Prostate gland (tissue), 2 donors: ENCODE data around the gene SEC14L3.

ENCODE experiments used
- POLR2A ChIP-seq: fragments of 450-650 bp; IDR thresholded peaks from one replicate; pipeline ENCODE4 v1.6.1; 2016; ENCODE audit warnings: antibody characterized with exemption, mild to moderate bottlenecking
- TF ChIP-seq, protein P1 (sequence below), 4 experiments: fragments of 200-600 bp in 2 of 4; fragments of 450-650 bp in 2 of 4; sonication (generic) in 2 of 4; IDR thresholded peaks; 1 replicate in 3 of 4; 2 replicates in 1 of 4; pipeline ENCODE4 v1.5.1; 2016 to 2019; ENCODE audit warnings: antibody characterized with exemption in 4 of 4, mild to moderate bottlenecking in 2 of 4, moderate library complexity in 2 of 4

GRCh38 chr22:30425327-30425615 lies 46.5 kb downstream of the SEC14L3 start:
- TF ChIP-seq, protein P1, sequence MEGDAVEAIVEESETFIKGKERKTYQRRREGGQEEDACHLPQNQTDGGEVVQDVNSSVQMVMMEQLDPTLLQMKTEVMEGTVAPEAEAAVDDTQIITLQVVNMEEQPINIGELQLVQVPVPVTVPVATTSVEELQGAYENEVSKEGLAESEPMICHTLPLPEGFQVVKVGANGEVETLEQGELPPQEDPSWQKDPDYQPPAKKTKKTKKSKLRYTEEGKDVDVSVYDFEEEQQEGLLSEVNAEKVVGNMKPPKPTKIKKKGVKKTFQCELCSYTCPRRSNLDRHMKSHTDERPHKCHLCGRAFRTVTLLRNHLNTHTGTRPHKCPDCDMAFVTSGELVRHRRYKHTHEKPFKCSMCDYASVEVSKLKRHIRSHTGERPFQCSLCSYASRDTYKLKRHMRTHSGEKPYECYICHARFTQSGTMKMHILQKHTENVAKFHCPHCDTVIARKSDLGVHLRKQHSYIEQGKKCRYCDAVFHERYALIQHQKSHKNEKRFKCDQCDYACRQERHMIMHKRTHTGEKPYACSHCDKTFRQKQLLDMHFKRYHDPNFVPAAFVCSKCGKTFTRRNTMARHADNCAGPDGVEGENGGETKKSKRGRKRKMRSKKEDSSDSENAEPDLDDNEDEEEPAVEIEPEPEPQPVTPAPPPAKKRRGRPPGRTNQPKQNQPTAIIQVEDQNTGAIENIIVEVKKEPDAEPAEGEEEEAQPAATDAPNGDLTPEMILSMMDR (IDR thresholded peaks at IDR 0.05), result no peak
- no peak for TF ChIP-seq POLR2A
